ENCODE results near the gene ANKRD9. TPM values are rescaled to one million over a fixed set of nuclear protein-coding genes. Genes with fewer than 3 reads are reported as not detected.

Gene ANKRD9
- total and polyA plus RNA-seq, 2 of the 13 experiments (the other 11 are each of a cell fraction or from before 2014, with no cell fraction given), result 10.0 to 15.0 TPM

GRCh38 chr14:102544747-102545460, 35.3 kb upstream of the ANKRD9 start (continued):
- no peak for TF ChIP-seq MLXIP (CRISPR knock-in tag; IDR thresholded peaks at IDR 0.05; ENCODE audit: borderline replicate concordance)
- no peak for TF ChIP-seq RORA (CRISPR knock-in tag; IDR thresholded peaks at IDR 0.05)
- TF ChIP-seq MED8 (CRISPR knock-in tag; IDR thresholded peaks at IDR 0.05; ENCODE audit: insufficient replicate concordance), result peak; percentile 47
- no peak for TF ChIP-seq NFYC (CRISPR knock-in tag; IDR thresholded peaks at IDR 0.05)
- TF ChIP-seq ZXDC (CRISPR knock-in tag; IDR thresholded peaks at IDR 0.05), result peak; percentile 89; the same call in 1 of the 2 replicates
- peak; percentile 99 for TF ChIP-seq ZNF629 (CRISPR knock-in tag; conservative IDR thresholded peaks at IDR 0.05)
- TF ChIP-seq ZNF160 (CRISPR knock-in tag; IDR thresholded peaks at IDR 0.05), result no peak
- peak; percentile 97 for TF ChIP-seq ZNF740 (CRISPR knock-in tag; IDR thresholded peaks at IDR 0.05)
- no peak for TF ChIP-seq ZNF251 (CRISPR knock-in tag; IDR thresholded peaks at IDR 0.05)
- no peak for TF ChIP-seq GLI4 (CRISPR knock-in tag; IDR thresholded peaks at IDR 0.05; ENCODE audit: borderline replicate concordance)
- TF ChIP-seq TRIM22 (IDR thresholded peaks at IDR 0.05), result no peak
- no peak for TF ChIP-seq GATA4 (IDR thresholded peaks at IDR 0.05; ENCODE audit: borderline replicate concordance, low read depth)
- TF ChIP-seq ATF7 (IDR thresholded peaks at IDR 0.05), result no peak
- peak; percentile 37; the same call in 1 of the 2 replicates for TF ChIP-seq ATF7 (CRISPR knock-in tag; IDR thresholded peaks at IDR 0.05)
- no peak; the same call in 1 of the 2 replicates for TF ChIP-seq PHF20 (CRISPR knock-in tag; IDR thresholded peaks at IDR 0.05)
- no peak for TF ChIP-seq TSC22D2 (CRISPR knock-in tag; IDR thresholded peaks at IDR 0.05; ENCODE audit: borderline replicate concordance)
- no peak for TF ChIP-seq CBX1 (IDR thresholded peaks at IDR 0.05; ENCODE audit: low read depth)
- peak; percentile 16; the same call in 1 of the 2 replicates for TF ChIP-seq ZNF12 (CRISPR knock-in tag; IDR thresholded peaks at IDR 0.05)
- TF ChIP-seq ZBTB10 (CRISPR knock-in tag; IDR thresholded peaks at IDR 0.05; ENCODE audit: borderline replicate concordance), result no peak
- no peak for TF ChIP-seq ZNF24 (IDR thresholded peaks at IDR 0.05)
